SKM-1 treated with dmso at 0.1 percent for 144 hours (cell line): ENCODE results near the gene GYS1.
"Not testable (repeated sequence)": the region's sequence is repeated elsewhere in the genome, so short reads cannot be mapped to it uniquely, and the experiment has no call there.

Source experiments
- DNase-seq: peaks from one replicate; lab custom pipeline; 2025; ENCODE audit not compliant: unreplicated experiment; lab: John Stamatoyannopoulos, UW

Gene GYS1

DNA sequence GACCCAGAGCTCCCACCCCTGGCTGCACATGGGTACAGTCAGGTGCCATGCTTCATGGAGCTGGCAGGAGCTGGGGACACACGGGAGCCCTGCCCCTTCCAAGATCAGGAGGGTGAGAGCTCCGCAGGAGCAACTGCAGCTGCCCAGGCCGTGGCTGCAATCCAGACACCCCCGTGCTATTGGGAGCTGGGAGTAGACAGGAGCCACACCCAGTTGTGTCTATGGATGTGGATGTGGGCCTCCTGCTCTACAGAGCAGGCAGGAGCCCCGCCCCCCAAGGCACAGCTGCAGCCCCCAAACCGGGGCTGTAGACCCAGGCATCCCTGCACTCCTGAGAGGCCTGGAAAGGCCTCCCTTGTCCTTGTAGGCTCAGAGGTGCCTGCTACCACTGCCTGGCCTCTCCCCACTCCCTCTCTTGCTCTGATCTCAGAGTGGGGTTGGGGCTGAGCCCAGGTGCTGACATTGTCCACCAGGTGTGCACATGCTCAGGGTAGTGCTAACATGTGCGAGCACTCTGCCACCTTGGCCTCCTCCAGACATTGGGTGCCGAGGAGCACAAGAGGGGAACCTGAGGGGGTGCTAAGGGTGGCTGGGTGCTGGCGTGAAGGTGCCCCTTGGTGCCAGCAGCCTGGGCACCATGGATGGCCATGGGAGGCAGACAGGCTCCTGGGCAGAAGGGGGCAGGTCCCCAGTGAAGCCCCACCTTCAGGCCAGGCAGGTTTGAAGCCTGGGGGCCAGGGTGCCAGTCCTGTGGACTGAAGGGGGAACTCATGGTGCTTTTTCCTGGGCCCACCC is 46.4 kb downstream of the GYS1 start:
- no peak for DNase-seq

GRCh38 chr19:48945817-48946216 is 47.3 kb downstream of the GYS1 start:
- no peak for DNase-seq

DNA sequence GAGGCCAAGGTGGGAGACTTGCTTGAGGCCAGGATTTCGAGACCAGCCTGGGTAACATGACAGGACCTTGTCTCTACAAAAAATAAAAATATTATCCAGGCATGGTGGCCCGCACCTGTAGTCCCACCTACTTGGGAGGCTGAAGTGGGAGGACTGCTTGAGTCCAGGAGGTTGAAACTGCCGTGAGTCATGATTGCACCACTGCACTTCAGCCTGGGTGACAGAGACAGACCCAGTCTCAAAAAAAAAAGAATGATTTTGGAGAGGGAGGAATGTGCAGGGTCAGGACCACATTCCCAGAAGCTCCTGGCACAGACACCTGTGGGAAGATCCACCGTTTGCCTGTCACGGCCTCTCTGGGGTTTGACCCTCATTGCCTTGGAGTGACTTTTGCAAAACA is 47.7 kb downstream of the GYS1 start:
- DNase-seq = no peak

GRCh38 chr19:48943081-48943480 is 50.0 kb downstream of the GYS1 start:
- no peak for DNase-seq

DNA sequence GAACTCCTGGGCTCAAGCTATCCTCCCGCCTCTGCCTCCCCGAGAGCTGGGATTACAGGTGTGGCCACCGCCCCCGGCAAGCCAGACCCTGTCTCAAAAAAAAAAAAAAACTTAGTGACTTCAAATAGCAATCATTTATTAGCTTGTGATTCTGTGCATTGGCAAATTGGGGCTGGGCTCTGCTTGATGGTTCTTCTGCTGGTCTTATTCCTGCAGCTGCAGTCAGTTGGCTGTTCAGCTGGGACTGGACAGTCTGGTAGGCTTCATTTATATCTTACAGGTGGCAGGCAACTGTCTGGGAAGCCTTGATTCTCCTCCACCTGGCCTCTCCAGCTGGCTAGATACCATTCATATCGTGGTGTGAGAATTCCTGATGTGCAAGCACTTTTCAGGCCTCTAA is 52.2 kb downstream of the GYS1 start:
- no peak for DNase-seq

DNA sequence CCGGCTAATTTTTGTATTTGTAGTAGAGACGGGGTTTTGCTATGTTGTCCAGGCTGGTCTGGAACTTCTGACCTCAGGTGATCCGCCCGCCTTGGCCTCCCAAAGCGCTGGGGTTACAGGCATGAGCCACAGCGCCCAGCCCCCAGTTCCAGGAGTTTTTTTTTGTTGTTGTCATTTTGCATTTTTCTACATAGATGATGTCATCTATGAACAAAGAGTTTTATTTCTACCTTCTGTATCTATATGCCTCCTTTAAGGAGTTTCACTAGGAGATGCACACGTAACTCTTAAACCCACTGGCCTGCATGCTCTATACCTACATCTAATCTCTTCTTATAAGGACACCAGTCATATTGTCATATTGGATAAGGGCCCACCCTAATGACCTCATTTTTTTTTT is 54.9 kb downstream of the GYS1 start:
- DNase-seq = no peak

DNA sequence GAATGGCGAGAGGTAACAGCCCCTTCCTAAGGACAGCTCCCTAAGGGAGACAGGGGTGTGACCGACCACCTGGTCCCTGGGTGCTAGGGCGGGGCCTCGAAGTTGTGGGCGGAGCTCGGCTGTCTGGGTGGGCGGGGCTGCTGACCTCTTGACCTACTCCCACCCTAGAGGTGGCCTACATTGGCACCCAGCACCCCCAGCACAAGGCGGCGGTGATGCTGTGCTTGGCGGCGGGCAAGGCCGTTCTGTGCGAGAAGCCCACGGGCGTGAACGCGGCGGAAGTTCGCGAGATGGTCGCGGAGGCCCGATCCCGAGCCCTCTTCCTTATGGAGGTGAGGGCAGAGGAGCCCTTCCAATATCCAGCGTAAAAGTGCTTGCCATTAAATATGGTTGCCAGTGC is 57.2 kb downstream of the GYS1 start:
- DNase-seq = no peak

DNA sequence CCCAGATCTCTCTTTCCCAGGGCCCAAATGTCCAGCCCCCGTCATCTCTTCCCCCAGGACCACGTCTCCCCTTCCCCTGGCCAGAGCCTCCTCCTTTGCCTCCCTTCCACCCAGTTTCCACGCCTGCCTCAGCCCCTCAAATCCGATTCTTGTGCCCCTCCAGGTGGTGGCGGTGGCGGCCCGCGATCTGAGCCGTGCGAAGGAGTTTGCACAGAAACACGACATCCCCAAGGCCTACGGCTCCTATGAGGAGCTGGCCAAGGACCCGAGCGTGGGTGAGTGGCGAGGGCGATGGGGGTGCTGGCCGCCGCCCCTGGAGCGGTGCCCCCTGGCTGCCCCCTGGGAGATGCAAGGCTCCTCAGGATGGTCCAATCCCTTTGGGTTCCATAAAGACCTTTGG is 58.3 kb downstream of the GYS1 start:
- no peak for DNase-seq

- DNase-seq = no peak
Measured at GRCh38 chr19:48933382-48933932, 59.7 kb downstream of the GYS1 start, which contains the start of gene DHDH. DHDH (plus strand) TSS chr19:48933699; CDS start chr19:48933722, 23 bp downstream.

GRCh38 chr19:48928164-48929025 is 64.7 kb downstream of the GYS1 start:
- no peak for DNase-seq

DNA sequence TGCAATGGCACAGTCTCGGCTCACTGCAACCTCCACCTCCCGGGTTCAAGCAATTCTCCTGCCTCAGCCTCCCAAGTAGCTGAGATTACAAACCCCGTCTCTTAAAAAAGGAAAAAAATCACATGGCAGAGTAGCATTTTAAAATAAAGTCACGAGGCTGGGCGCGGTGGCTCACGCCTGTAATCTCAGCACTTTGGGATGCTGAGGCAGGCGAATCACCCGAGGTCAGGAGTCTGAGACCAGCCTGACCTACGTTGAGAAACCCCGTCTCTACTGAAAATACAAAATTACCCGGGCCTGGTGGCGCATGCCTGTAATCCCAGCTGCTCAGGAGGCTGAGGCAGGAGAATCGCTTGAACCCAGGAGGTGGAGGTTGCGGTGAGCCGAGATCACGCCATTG is 65.4 kb downstream of the GYS1 start:
- not testable (repeated sequence) for DNase-seq

DNA sequence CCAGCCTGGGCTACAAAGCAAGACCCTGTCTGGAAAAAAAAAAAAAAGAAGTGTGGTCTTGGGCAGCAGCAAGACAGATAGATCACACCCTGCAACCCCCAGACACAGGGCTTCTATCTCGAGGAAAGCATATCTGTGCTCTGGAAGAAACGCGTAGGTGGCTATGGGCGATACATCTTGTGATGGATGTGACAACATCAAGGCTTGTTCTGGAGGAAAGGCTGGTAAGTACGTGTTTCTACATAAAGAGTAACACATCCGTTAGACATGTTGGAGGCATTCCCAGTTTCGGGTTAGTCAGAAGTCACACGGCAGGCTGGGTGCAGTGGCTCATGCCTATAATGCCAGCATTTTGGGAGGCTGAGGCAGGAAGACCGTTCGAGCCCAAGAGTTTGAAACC is 66.2 kb downstream of the GYS1 start:
- no peak for DNase-seq

DNA sequence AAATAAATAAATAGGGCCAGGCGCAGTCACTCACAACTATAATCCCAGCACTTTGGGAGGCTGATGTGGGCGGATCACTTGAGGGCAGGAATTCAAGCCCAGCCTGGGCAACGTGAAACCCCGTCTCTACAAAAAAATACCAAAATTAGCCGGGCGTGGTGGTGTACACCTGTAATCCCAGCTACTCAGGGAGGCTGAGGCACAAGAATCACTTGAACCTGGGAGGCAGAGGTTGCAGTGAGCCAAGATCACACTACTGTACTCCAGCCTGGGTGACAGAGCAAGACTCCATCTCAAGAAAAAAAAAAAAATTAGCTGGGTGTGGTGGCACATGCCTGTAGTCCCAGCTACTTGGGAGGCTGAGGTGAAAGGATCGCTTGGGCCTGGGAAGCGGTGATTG is 67.2 kb downstream of the GYS1 start:
- DNase-seq = not testable (repeated sequence)

DNA sequence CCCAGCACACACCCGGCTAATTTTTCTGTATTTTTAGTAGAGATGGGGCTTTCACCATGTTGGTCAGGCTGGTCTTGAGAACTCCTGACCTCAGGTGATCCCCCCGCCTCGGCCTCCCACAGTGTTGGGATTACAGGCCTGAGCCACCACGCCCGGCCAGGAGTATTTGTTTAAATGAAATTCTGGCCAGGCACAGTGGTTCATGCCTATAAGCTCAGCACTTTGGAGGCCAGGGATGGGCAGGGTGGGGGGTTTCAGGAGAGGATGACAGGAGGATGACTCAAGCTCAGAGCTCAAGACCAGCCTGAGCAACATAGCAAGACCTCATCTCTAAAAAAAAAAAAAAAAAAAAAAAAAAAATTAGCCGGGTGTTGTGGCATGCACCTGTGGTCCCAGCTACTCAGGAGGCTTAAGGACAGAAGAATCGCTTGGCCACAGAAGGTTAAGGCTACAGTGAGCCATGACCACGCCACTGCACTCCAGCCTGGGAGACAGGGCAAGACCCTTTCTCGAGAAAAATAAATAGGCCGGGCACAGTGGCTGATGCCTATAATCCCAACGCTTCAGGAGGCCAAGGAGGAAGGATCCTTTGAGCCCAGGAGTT is 67.8 kb downstream of the GYS1 start:
- DNase-seq = no peak

DNA sequence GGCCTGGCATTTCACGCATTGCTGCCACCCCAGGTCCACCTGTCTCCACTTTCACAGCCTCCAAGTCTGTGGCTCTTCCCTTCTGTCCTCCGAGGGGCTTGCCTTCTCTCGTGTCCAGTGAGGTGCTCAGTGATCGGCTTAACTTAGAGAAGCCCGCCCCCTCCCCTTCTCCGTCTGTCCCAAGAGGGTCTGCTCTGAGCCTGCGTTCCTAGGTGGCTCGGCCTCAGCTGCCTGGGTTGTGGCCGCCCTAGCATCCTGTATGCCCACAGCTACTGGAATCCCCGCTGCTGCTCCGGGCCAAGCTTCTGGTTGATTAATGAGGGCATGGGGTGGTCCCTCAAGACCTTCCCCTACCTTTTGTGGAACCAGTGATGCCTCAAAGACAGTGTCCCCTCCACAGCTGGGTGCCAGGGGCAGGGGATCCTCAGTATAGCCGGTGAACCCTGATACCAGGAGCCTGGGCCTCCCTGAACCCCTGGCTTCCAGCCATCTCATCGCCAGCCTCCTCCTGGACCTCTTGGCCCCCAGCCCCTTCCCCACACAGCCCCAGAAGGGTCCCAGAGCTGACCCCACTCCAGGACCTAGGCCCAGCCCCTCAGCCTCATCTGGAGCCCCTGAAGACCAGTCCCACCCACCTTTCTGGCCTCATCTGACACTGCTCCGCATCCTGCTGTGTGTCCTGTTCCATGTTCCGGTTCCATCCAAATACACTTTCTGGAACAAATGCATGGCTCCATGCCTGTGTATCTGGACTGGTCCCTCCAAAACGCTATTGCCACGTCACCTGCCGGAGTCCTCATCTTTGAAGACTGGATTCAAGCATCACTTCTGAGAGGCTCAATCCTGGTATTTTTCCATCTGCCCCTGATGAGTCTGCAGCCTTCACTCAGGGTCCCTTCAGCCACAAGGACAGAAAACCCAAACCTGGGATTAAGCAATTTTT is 70.3 kb downstream of the GYS1 start:
- DNase-seq = no peak

GRCh38 chr19:48921721-48922500 is 71.2 kb downstream of the GYS1 start:
- no peak for DNase-seq

GRCh38 chr19:48920949-48921348 is 72.2 kb downstream of the GYS1 start:
- no peak for DNase-seq

GRCh38 chr19:48919271-48919670 is 73.8 kb downstream of the GYS1 start:
- not testable (repeated sequence) for DNase-seq

DNA sequence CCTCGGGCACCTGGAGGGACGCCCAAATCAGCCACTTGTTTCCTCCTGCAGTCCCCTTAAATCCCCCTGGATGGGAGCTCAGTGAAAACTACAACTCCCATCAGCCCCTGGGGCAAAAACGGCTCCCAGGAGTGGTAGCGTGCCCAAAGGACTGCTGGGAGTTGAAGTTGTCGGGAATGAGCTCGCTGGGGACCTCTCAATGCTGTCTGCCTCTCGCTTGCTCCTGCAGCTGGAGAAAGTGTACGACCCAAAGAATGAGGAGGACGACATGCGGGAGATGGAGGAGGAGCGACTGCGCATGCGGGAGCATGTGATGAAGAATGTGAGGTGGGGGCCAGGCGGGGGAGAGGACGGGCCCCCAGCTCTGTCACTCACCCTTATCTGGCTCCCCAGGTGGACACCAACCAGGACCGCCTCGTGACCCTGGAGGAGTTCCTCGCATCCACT is 74.3 kb downstream of the GYS1 start:
- no peak for DNase-seq
